WTC11 (cell line): ENCODE data around the gene WSB1. TPM values are rescaled to one million over a fixed set of nuclear protein-coding genes. Genes with fewer than 3 reads are reported as not detected.

Experiments used
- CREB1 ChIP-seq: sonication (generic); formaldehyde crosslinking; IDR thresholded peaks from 2 replicates; pipeline ENCODE4 v1.8.0; 2023; ENCODE audit warnings: mild to moderate bottlenecking, missing genetic modification reagents
- NFE2L1 ChIP-seq: sonication (generic); formaldehyde crosslinking; IDR thresholded peaks from 2 replicates; pipeline ENCODE4 v1.8.1; 2023; ENCODE audit warnings: missing genetic modification reagents
- NFYB ChIP-seq: sonication (generic); formaldehyde crosslinking; conservative IDR thresholded peaks from 2 replicates; pipeline ENCODE4 v1.8.0; 2022; ENCODE audit warnings: low read depth, missing genetic modification reagents
- NR2C2 ChIP-seq: sonication (generic); formaldehyde crosslinking; IDR thresholded peaks from 2 replicates; pipeline ENCODE4 v1.8.0; 2022; ENCODE audit warnings: mild to moderate bottlenecking, missing genetic modification reagents
- NR3C1 ChIP-seq: sonication (generic); formaldehyde crosslinking; conservative IDR thresholded peaks from 2 replicates; pipeline ENCODE4 v1.8.1; 2023; ENCODE audit warnings: low read depth, mild to moderate bottlenecking, missing genetic modification reagents
- PRRX2 ChIP-seq: fragments of 250-450 bp; sonication (Bioruptor Pico); IDR thresholded peaks from 2 replicates; pipeline ENCODE4 v1.8.0; 2021; ENCODE audit warnings: mild to moderate bottlenecking
- SMAD3 ChIP-seq: sonication (generic); formaldehyde crosslinking; IDR thresholded peaks from 2 replicates; pipeline ENCODE4 v1.8.0; 2022; ENCODE audit warnings: missing genetic modification reagents, mild to moderate bottlenecking, borderline replicate concordance
- ZNF121 ChIP-seq: sonication (generic); formaldehyde crosslinking; IDR thresholded peaks from 2 replicates; pipeline ENCODE4 v1.8.0; 2023; ENCODE audit warnings: missing genetic modification reagents
- ZNF317 ChIP-seq: sonication (generic); formaldehyde crosslinking; IDR thresholded peaks from 2 replicates; pipeline ENCODE4 v1.8.1; 2023; ENCODE audit warnings: low read depth, mild to moderate bottlenecking, moderate library complexity, missing genetic modification reagents, borderline replicate concordance
- total RNA-seq: library from RNA; stranded (reverse); gene quantifications from 3 replicates; pipeline ENCODE4 v1.2.3, GENCODE V29; 2021
- TF ChIP-seq, protein P1 (sequence below): fragments of 250-450 bp; sonication (Bioruptor Pico); IDR thresholded peaks from 2 replicates; pipeline ENCODE4 v1.9.0; 2021; ENCODE audit warnings: mild to moderate bottlenecking
- TF ChIP-seq, protein P2 (sequence below): fragments of 200-600 bp; IDR thresholded peaks from 2 replicates; pipeline ENCODE4 v1.8.0; 2022; ENCODE audit warnings: antibody characterized with exemption
- TF ChIP-seq, protein P3 (sequence below): sonication (generic); formaldehyde crosslinking; conservative IDR thresholded peaks from 2 replicates; pipeline ENCODE4 v1.8.1; 2022; ENCODE audit warnings: mild to moderate bottlenecking, missing genetic modification reagents
- TF ChIP-seq, protein P4 (sequence below): sonication (generic); formaldehyde crosslinking; IDR thresholded peaks from 2 replicates; pipeline ENCODE4 v1.8.0; 2023; ENCODE audit warnings: missing genetic modification reagents, mild to moderate bottlenecking, borderline replicate concordance
- TF ChIP-seq, protein P5 (sequence below): fragments of 250-450 bp; sonication (Bioruptor Pico); IDR thresholded peaks from 2 replicates; pipeline ENCODE4 v1.9.0; 2021; ENCODE audit warnings: mild to moderate bottlenecking, borderline replicate concordance
- TF ChIP-seq, protein P6 (sequence below): fragments of 250-450 bp; sonication (Bioruptor Pico); IDR thresholded peaks from 2 replicates; pipeline ENCODE4 v1.9.0; 2021; ENCODE audit warnings: moderate library complexity, mild to moderate bottlenecking, inconsistent platforms, borderline replicate concordance
- TF ChIP-seq, protein P7 (sequence below): sonication (generic); formaldehyde crosslinking; IDR thresholded peaks from 2 replicates; pipeline ENCODE4 v1.8.0; 2022; ENCODE audit warnings: missing genetic modification reagents

The WSB1 gene
- total RNA-seq, 1 experiment from 2014 or later = 167 TPM

DNA sequence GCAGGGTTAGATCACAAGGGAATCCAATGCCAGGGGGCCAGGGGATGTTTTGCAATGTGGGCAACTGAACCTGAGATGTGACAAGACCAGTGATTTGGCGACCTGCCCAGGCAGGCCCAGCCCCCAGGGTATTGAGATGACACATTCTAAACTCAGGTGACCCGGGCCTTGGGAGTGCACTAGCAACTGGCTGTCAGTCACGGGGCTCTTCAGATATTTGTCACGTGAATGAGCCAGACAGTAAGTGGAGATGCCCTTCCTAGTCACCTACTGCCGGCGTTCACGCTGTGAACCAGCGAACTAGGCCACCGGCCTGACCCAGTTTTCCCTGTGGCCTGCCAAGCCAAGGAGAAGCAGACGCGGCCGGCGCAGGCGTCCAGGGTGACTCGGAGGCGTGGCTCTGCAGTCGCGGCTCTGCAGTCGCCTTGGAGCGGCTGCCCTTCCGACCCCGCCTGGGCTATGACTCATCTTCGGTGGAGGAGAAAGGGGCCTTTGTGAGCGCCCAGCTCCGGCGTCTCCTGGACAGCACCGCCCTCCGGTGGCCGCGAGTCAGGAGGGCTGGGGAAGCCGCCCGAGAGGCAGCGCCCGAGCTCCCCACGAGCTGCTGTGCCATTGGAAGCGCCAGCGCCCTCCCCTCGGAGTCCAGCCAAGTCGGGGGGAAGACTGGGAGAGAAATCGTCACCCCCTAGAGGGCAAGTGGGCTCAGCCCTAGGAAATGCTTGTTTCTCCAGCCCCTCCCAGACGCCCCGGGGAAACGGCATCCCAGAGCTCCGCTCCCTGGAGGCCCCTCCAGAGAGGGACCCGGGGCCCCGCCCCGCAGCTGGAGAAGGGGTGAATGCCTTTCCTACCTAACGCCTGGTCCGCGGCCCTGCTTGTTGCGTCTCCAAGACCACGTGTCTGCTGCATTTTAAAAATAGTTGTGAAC lies 38.8 kb downstream of the WSB1 start (continued):
- TF ChIP-seq ZNF317 (CRISPR knock-in tag) (0 out of 2 replicates have a peak, but pooled peaks have one; percentile 9), NFE2L1 (no peak), ZNF121 (CRISPR knock-in tag) (no peak), SMAD3 (no peak), CREB1 (no peak), NR3C1 (CRISPR knock-in tag) (no peak), NR2C2 (CRISPR knock-in tag) (no peak), NFYB (CRISPR knock-in tag) (no peak), PRRX2 (CRISPR knock-in tag) (no peak)
- TF ChIP-seq, protein P1, sequence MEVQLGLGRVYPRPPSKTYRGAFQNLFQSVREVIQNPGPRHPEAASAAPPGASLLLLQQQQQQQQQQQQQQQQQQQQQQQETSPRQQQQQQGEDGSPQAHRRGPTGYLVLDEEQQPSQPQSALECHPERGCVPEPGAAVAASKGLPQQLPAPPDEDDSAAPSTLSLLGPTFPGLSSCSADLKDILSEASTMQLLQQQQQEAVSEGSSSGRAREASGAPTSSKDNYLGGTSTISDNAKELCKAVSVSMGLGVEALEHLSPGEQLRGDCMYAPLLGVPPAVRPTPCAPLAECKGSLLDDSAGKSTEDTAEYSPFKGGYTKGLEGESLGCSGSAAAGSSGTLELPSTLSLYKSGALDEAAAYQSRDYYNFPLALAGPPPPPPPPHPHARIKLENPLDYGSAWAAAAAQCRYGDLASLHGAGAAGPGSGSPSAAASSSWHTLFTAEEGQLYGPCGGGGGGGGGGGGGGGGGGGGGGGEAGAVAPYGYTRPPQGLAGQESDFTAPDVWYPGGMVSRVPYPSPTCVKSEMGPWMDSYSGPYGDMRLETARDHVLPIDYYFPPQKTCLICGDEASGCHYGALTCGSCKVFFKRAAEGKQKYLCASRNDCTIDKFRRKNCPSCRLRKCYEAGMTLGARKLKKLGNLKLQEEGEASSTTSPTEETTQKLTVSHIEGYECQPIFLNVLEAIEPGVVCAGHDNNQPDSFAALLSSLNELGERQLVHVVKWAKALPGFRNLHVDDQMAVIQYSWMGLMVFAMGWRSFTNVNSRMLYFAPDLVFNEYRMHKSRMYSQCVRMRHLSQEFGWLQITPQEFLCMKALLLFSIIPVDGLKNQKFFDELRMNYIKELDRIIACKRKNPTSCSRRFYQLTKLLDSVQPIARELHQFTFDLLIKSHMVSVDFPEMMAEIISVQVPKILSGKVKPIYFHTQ = no peak
- TF ChIP-seq, protein P2, sequence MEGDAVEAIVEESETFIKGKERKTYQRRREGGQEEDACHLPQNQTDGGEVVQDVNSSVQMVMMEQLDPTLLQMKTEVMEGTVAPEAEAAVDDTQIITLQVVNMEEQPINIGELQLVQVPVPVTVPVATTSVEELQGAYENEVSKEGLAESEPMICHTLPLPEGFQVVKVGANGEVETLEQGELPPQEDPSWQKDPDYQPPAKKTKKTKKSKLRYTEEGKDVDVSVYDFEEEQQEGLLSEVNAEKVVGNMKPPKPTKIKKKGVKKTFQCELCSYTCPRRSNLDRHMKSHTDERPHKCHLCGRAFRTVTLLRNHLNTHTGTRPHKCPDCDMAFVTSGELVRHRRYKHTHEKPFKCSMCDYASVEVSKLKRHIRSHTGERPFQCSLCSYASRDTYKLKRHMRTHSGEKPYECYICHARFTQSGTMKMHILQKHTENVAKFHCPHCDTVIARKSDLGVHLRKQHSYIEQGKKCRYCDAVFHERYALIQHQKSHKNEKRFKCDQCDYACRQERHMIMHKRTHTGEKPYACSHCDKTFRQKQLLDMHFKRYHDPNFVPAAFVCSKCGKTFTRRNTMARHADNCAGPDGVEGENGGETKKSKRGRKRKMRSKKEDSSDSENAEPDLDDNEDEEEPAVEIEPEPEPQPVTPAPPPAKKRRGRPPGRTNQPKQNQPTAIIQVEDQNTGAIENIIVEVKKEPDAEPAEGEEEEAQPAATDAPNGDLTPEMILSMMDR = no peak
- TF ChIP-seq, protein P3, sequence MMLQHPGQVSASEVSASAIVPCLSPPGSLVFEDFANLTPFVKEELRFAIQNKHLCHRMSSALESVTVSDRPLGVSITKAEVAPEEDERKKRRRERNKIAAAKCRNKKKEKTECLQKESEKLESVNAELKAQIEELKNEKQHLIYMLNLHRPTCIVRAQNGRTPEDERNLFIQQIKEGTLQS (CRISPR knock-in tag) = no peak
- TF ChIP-seq, protein P4, sequence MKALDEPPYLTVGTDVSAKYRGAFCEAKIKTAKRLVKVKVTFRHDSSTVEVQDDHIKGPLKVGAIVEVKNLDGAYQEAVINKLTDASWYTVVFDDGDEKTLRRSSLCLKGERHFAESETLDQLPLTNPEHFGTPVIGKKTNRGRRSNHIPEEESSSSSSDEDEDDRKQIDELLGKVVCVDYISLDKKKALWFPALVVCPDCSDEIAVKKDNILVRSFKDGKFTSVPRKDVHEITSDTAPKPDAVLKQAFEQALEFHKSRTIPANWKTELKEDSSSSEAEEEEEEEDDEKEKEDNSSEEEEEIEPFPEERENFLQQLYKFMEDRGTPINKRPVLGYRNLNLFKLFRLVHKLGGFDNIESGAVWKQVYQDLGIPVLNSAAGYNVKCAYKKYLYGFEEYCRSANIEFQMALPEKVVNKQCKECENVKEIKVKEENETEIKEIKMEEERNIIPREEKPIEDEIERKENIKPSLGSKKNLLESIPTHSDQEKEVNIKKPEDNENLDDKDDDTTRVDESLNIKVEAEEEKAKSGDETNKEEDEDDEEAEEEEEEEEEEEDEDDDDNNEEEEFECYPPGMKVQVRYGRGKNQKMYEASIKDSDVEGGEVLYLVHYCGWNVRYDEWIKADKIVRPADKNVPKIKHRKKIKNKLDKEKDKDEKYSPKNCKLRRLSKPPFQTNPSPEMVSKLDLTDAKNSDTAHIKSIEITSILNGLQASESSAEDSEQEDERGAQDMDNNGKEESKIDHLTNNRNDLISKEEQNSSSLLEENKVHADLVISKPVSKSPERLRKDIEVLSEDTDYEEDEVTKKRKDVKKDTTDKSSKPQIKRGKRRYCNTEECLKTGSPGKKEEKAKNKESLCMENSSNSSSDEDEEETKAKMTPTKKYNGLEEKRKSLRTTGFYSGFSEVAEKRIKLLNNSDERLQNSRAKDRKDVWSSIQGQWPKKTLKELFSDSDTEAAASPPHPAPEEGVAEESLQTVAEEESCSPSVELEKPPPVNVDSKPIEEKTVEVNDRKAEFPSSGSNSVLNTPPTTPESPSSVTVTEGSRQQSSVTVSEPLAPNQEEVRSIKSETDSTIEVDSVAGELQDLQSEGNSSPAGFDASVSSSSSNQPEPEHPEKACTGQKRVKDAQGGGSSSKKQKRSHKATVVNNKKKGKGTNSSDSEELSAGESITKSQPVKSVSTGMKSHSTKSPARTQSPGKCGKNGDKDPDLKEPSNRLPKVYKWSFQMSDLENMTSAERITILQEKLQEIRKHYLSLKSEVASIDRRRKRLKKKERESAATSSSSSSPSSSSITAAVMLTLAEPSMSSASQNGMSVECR (CRISPR knock-in tag) = 0 out of 2 replicates have a peak, but pooled peaks have one; percentile 60
- TF ChIP-seq, protein P5, sequence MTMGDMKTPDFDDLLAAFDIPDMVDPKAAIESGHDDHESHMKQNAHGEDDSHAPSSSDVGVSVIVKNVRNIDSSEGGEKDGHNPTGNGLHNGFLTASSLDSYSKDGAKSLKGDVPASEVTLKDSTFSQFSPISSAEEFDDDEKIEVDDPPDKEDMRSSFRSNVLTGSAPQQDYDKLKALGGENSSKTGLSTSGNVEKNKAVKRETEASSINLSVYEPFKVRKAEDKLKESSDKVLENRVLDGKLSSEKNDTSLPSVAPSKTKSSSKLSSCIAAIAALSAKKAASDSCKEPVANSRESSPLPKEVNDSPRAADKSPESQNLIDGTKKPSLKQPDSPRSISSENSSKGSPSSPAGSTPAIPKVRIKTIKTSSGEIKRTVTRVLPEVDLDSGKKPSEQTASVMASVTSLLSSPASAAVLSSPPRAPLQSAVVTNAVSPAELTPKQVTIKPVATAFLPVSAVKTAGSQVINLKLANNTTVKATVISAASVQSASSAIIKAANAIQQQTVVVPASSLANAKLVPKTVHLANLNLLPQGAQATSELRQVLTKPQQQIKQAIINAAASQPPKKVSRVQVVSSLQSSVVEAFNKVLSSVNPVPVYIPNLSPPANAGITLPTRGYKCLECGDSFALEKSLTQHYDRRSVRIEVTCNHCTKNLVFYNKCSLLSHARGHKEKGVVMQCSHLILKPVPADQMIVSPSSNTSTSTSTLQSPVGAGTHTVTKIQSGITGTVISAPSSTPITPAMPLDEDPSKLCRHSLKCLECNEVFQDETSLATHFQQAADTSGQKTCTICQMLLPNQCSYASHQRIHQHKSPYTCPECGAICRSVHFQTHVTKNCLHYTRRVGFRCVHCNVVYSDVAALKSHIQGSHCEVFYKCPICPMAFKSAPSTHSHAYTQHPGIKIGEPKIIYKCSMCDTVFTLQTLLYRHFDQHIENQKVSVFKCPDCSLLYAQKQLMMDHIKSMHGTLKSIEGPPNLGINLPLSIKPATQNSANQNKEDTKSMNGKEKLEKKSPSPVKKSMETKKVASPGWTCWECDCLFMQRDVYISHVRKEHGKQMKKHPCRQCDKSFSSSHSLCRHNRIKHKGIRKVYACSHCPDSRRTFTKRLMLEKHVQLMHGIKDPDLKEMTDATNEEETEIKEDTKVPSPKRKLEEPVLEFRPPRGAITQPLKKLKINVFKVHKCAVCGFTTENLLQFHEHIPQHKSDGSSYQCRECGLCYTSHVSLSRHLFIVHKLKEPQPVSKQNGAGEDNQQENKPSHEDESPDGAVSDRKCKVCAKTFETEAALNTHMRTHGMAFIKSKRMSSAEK (CRISPR knock-in tag) = no peak
- TF ChIP-seq, protein P6, sequence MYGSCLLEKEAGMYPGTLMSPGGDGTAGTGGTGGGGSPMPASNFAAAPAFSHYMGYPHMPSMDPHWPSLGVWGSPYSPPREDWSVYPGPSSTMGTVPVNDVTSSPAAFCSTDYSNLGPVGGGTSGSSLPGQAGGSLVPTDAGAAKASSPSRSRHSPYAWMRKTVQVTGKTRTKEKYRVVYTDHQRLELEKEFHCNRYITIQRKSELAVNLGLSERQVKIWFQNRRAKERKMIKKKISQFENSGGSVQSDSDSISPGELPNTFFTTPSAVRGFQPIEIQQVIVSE = no peak
- TF ChIP-seq, protein P7, sequence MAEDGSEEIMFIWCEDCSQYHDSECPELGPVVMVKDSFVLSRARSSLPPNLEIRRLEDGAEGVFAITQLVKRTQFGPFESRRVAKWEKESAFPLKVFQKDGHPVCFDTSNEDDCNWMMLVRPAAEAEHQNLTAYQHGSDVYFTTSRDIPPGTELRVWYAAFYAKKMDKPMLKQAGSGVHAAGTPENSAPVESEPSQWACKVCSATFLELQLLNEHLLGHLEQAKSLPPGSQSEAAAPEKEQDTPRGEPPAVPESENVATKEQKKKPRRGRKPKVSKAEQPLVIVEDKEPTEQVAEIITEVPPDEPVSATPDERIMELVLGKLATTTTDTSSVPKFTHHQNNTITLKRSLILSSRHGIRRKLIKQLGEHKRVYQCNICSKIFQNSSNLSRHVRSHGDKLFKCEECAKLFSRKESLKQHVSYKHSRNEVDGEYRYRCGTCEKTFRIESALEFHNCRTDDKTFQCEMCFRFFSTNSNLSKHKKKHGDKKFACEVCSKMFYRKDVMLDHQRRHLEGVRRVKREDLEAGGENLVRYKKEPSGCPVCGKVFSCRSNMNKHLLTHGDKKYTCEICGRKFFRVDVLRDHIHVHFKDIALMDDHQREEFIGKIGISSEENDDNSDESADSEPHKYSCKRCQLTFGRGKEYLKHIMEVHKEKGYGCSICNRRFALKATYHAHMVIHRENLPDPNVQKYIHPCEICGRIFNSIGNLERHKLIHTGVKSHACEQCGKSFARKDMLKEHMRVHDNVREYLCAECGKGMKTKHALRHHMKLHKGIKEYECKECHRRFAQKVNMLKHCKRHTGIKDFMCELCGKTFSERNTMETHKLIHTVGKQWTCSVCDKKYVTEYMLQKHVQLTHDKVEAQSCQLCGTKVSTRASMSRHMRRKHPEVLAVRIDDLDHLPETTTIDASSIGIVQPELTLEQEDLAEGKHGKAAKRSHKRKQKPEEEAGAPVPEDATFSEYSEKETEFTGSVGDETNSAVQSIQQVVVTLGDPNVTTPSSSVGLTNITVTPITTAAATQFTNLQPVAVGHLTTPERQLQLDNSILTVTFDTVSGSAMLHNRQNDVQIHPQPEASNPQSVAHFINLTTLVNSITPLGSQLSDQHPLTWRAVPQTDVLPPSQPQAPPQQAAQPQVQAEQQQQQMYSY (CRISPR knock-in tag) = no peak
